Endothelial cell of umbilical vein (primary cell): ENCODE measurements around the gene CCS.

ENCODE experiments used
- CTCF ChIP-seq, 2 donors: IDR thresholded peaks; 1 replicate in 1 of 2; 2 replicates in 1 of 2; pipeline ENCODE4 v1.5.1; 2011; ENCODE audit warnings: low read length in 2 of 2, mild to moderate bottlenecking in 2 of 2, moderate library complexity in 2 of 2, control low read depth in 1 of 2, inconsistent platforms in 1 of 2, low read depth in 1 of 2; ENCODE audit not compliant: insufficient read depth in 1 of 2; ENCODE audit errors: extremely low read depth in 1 of 2
- EZH2 ChIP-seq: IDR thresholded peaks from 2 replicates; pipeline ENCODE4 v1.6.1; 2012; ENCODE audit warnings: borderline replicate concordance, low read depth, mild to moderate bottlenecking, moderate library complexity, low read length, inconsistent platforms; ENCODE audit not compliant: severe bottlenecking
- MAX ChIP-seq: IDR thresholded peaks from 2 replicates; pipeline ENCODE4 v1.6.1; 2011; ENCODE audit not compliant: insufficient read depth, insufficient read length
- MYC ChIP-seq: IDR thresholded peaks from one replicate; pipeline ENCODE4 v1.6.1; 2011; ENCODE audit warnings: mild to moderate bottlenecking, low read depth, low read length
- POLR2A ChIP-seq: IDR thresholded peaks from 2 replicates; pipeline ENCODE4 v1.6.1; 2012; ENCODE audit warnings: low read depth, mild to moderate bottlenecking, control low read depth, low read length
- POLR2AphosphoS5 ChIP-seq: IDR thresholded peaks from 2 replicates; pipeline ENCODE4 v1.6.1; 2012; ENCODE audit warnings: low read depth, mild to moderate bottlenecking, control low read depth, low read length, moderate library complexity; ENCODE audit not compliant: insufficient read depth

GRCh38 chr11:66570850-66571180 lies 22.2 kb upstream of the CCS start:
- TF ChIP-seq POLR2A: no peak
- TF ChIP-seq CTCF (IDR thresholded peaks at IDR 0.05; ENCODE audit: extremely low read depth in 1 of 2, insufficient read depth in 1 of 2, low read depth in 1 of 2, low read length in 2 of 2): no peak
- TF ChIP-seq MAX: no peak
- no peak for TF ChIP-seq POLR2AphosphoS5
- no peak for TF ChIP-seq MYC
- TF ChIP-seq EZH2: no peak
